Adipocyte (in vitro differentiated cells): ENCODE measurements around the gene MYD88.
"Not testable (repeated sequence)": the region's sequence is repeated elsewhere in the genome, so short reads cannot be mapped to it uniquely, and the experiment has no call there.

Source experiments
- DNase-seq: peaks from one replicate; pipeline ENCODE4 v3.0.0-alpha.2; 2015; ENCODE audit warnings: low read depth
- H3K27me3 ChIP-seq: replicated peaks from 2 replicates; pipeline ENCODE4 v1.7.0; 2013; ENCODE audit warnings: mild to moderate bottlenecking, low read length, moderate library complexity; ENCODE audit not compliant: control insufficient read depth, insufficient read depth
- H3K36me3 ChIP-seq: 2 replicates; pipeline ENCODE4 v1.7.0; 2013; ENCODE audit warnings: low read length, mild to moderate bottlenecking, moderate library complexity; ENCODE audit not compliant: control insufficient read depth, insufficient read depth, severe bottlenecking
- H3K4me1 ChIP-seq: 2 replicates; pipeline ENCODE4 v1.7.0; 2013; ENCODE audit warnings: mild to moderate bottlenecking, low read length, moderate library complexity; ENCODE audit not compliant: control insufficient read depth, insufficient read depth
- H3K4me3 ChIP-seq: 2 replicates; pipeline ENCODE4 v1.7.0; 2013; ENCODE audit warnings: mild to moderate bottlenecking, low read length, moderate library complexity
- H3K9ac ChIP-seq: 2 replicates; pipeline ENCODE4 v1.7.0; 2013; ENCODE audit warnings: mild to moderate bottlenecking, low read length, moderate library complexity
- H3K9me3 ChIP-seq: 2 replicates; pipeline ENCODE4 v1.7.0; 2013; ENCODE audit warnings: mild to moderate bottlenecking, low read length, moderate library complexity; ENCODE audit not compliant: control insufficient read depth

MYD88 gene

GRCh38 chr3:38131621-38132369 lies 6.7 kb upstream of the MYD88 start:
- Histone ChIP-seq H3K27me3 (no peaks in the 10 kb centered on the region), H3K4me3 (no peak overlapping the region), H3K36me3 (peaks cover 75% of the 10 kb centered on the region), H3K9ac (no peak overlapping the region), H3K9me3 (no peaks in the 10 kb centered on the region), H3K4me1 (peaks cover 36% of the 10 kb centered on the region)
- DNase-seq = peak; percentile 45

- peaks cover 61% of the 10 kb centered on the region for H3K36me3 ChIP-seq
- DNase-seq = no peak
- H3K9ac ChIP-seq = no peak overlapping the region
- H3K9me3 ChIP-seq = no peaks in the 10 kb centered on the region
- peaks cover 43% of the 10 kb centered on the region for H3K4me1 ChIP-seq
- H3K4me3 ChIP-seq = no peak overlapping the region
- no peaks in the 10 kb centered on the region for H3K27me3 ChIP-seq
Observed at GRCh38 chr3:38133209-38133556, 5.3 kb upstream of the MYD88 start.

- H3K4me1 ChIP-seq = peaks cover 44% of the 10 kb centered on the region
- no peaks in the 10 kb centered on the region for H3K27me3 ChIP-seq
- no peak overlapping the region for H3K4me3 ChIP-seq
- DNase-seq = no peak
- no peak overlapping the region for H3K9ac ChIP-seq
- peaks cover 57% of the 10 kb centered on the region for H3K36me3 ChIP-seq
- H3K9me3 ChIP-seq = no peaks in the 10 kb centered on the region
Observed at GRCh38 chr3:38133557-38134405, 4.7 kb upstream of the MYD88 start.

DNA sequence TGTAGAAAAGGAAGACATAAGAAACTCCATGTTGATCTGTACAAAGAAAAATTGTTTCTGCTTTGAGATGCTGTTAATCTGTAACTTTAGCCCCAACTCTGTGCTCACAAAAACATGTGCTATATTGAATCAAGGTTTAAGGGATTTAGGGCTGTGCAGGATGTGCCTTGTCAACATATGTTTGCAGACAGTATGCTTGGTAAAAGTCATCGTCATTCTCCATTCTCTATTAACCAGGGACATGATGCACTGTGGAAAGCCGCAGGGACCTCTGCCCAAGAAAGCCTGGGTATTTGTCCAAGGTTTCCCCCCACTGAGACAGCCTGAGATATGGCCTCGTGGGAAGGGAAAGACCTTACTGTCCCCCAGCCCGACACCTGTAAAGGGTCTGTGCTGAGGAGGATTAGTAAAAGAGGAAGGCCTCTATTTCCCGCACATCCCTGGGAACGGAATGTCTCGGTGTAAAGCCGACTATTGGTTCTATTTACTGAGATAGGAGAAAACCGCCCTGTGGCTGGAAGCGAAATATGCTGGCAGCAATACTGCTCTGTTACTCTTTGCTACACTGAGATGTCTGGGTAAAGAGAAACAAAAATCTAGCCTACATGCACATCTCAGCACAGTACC lies 3.8 kb upstream of the MYD88 start:
- H3K4me1 ChIP-seq = peaks cover 48% of the 10 kb centered on the region
- DNase-seq, H3K27me3 ChIP-seq, H3K9ac ChIP-seq, H3K9me3 ChIP-seq, H3K4me3 ChIP-seq: not testable (repeated sequence)
- peaks cover 48% of the 10 kb centered on the region for H3K36me3 ChIP-seq

- Histone ChIP-seq H3K9ac (peak overlapping the region; percentile 89), H3K4me1 (peaks cover 47% of the 10 kb centered on the region), H3K4me3 (peak overlapping the region; percentile 92), H3K36me3 (peaks cover 41% of the 10 kb centered on the region)
- not testable (repeated sequence) for DNase-seq, H3K9me3 ChIP-seq, H3K27me3 ChIP-seq
Observed at GRCh38 chr3:38135621-38136277, 2.7 kb upstream of the MYD88 start.

GRCh38 chr3:38136393-38136776 lies 2.1 kb upstream of the MYD88 start:
- H3K9ac ChIP-seq = peak overlapping the region; percentile 89
- H3K4me3 ChIP-seq = peak overlapping the region; percentile 92
- H3K36me3 ChIP-seq = peaks cover 41% of the 10 kb centered on the region
- peaks cover 45% of the 10 kb centered on the region for H3K4me1 ChIP-seq
- H3K27me3 ChIP-seq = no peaks in the 10 kb centered on the region
- H3K9me3 ChIP-seq = no peaks in the 10 kb centered on the region
- peak; percentile 62 for DNase-seq

GRCh38 chr3:38136777-38137614 lies 1.5 kb upstream of the MYD88 start, which contains the start of gene ACAA1:
TSS of gene ACAA1 (minus strand) at chr3:38137127. CDS start at chr3:38137035, 92 bp downstream.
- Histone ChIP-seq H3K4me3 (peak within 1 kb of the TSS; percentile 92), H3K9me3 (no peaks in the 10 kb centered on the region), H3K36me3 (peaks cover 41% of the 10 kb centered on the region), H3K27me3 (no peaks in the 10 kb centered on the region), H3K9ac (peak within 1 kb of the TSS; percentile 93), H3K4me1 (peaks cover 45% of the 10 kb centered on the region)
- peak; percentile 100 for DNase-seq

DNA sequence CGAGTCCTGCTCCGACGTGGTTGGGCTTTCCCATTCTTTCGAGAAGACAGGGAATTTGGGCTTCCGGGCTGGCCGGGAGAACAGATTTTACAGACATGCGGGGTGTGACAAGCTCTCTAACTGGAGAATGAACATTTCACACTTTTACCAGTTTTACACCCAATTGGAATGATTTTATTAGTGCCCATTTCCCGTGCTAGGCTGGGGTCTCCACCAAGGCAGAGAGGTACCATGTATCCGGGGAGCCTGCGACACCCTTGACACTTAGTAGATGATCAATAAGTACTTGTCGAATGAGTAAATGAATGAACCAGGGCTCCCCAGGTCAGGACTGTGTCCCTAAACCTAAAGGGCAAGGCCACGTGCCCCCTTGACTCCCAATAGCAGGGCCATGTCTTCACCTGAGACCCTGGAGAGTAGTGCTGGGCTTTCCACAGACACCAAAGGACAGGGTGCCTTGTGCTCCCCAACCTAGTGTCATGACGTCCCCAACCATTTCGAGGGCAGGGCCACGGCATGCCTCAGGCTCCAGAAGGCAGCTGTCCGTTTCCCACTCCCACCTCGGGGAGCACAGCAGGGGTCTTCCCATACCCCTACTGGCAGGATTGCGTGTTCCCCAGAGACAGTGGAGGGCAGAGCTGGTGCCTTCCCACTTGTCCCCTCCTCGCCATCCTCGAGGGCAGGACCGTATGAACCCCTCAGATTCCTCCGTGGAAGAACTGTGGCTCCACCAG lies 679 bp upstream of the MYD88 start:
- Histone ChIP-seq H3K9ac (peak overlapping the region; percentile 93), H3K27me3 (no peaks in the 10 kb centered on the region), H3K9me3 (no peaks in the 10 kb centered on the region), H3K36me3 (peaks cover 37% of the 10 kb centered on the region), H3K4me1 (peaks cover 45% of the 10 kb centered on the region), H3K4me3 (peak overlapping the region; percentile 92)
- DNase-seq = peak; percentile 15

DNA sequence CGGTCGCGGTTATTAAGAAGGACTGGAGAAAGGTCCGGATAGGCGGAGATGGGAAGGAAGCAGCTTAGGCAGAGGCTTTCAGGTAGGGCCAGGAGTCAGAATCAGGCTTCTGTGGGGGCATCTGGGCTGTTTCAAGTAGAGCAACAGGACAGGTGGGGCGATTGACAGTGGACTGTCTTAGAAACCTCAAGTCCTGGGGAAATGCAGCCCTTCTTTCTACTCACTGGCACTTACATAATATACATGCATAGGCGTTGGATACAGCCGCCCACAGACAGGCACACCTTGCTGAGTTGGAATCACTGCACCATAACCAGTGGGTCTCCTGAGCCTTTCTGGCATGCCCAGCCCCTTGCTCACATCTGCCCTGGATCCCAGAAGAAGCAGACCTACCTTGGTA lies 730 bp downstream of the MYD88 start:
- peak overlapping the region; percentile 93 for H3K9ac ChIP-seq
- peaks cover 23% of the 10 kb centered on the region for H3K36me3 ChIP-seq
- peak overlapping the region; percentile 92 for H3K4me3 ChIP-seq
- H3K27me3 ChIP-seq = no peaks in the 10 kb centered on the region
- no peaks in the 10 kb centered on the region for H3K9me3 ChIP-seq
- no peak for DNase-seq
- peaks cover 32% of the 10 kb centered on the region for H3K4me1 ChIP-seq

GRCh38 chr3:38139652-38140051 lies 1.2 kb downstream of the MYD88 start:
- Histone ChIP-seq H3K4me3 (peak overlapping the region; percentile 92), H3K9me3 (no peaks in the 10 kb centered on the region), H3K36me3 (peaks cover 19% of the 10 kb centered on the region), H3K9ac (peak overlapping the region; percentile 93), H3K4me1 (peaks cover 32% of the 10 kb centered on the region), H3K27me3 (no peaks in the 10 kb centered on the region)
- no peak for DNase-seq
